VCaP (cell line): ENCODE results near the gene SH3PXD2A.

ENCODE experiments used
- H3K27ac ChIP-seq: fragments of 450-650 bp; 2 replicates; pipeline ENCODE4 v1.5.1; 2017
- TF ChIP-seq, protein P1 (sequence below): fragments of 450-650 bp; conservative IDR thresholded peaks from 2 replicates; pipeline ENCODE4 v1.5.1; 2017; ENCODE audit warnings: mild to moderate bottlenecking, moderate library complexity

SH3PXD2A gene

DNA sequence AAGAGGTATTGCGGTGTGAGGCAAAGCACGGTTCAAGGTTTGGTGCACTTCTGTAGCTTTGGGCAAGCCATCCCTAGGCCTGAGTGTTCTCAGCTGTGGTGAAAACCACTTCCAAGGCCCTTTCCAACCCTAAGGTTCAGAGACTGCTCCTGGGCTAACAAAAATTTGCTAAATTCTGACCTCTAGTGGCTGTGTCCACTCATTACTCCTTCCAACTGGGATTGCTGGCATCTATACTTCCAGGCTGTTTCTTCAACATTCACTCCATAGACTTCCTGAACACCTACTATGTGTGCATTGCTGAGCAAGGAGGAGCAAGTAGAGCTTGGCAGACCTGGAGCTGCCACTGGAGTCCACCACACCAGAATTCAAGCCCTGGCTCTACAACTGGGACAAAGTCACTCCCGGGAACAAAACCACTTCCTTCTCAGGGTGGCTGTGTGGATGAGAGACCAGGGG is 29.3 kb upstream of the SH3PXD2A start:
- TF ChIP-seq, protein P1, sequence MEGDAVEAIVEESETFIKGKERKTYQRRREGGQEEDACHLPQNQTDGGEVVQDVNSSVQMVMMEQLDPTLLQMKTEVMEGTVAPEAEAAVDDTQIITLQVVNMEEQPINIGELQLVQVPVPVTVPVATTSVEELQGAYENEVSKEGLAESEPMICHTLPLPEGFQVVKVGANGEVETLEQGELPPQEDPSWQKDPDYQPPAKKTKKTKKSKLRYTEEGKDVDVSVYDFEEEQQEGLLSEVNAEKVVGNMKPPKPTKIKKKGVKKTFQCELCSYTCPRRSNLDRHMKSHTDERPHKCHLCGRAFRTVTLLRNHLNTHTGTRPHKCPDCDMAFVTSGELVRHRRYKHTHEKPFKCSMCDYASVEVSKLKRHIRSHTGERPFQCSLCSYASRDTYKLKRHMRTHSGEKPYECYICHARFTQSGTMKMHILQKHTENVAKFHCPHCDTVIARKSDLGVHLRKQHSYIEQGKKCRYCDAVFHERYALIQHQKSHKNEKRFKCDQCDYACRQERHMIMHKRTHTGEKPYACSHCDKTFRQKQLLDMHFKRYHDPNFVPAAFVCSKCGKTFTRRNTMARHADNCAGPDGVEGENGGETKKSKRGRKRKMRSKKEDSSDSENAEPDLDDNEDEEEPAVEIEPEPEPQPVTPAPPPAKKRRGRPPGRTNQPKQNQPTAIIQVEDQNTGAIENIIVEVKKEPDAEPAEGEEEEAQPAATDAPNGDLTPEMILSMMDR: peak; percentile 81
- H3K27ac ChIP-seq: no peak overlapping the region

DNA sequence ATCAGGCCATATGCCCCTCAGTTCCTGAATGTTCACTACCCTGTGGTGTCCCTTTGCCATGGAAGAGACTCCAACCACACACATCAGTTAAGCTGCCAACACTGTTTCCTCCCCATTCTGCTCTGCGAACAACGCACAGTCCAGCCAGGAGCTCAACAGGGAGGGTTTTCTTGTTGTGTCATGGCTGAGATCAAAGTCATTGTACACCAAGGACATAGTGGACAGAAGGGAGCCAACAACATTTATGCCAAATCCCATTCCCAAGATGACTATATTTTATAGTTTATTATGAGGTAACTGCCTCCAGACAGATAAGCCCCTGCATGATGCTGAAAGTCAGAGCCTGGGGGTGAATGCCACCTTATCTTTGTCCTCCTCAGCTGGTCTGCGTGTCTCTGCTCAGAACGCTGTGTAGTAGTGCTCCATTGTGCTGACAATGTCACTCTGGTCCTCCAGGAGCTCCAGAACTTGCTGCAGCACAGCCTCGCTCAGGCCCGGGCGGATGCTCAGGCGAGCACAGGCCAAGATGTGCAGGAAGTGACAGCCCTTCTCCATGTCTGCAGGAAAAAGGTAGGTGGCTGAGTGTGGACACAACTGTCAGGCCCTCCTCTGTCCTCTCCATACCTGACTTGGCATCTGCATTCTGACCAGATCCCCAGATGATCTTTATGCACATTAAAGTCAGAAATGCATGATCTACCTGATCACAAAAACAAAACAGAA is 27.1 kb upstream of the SH3PXD2A start:
- H3K27ac ChIP-seq: no peak overlapping the region
- TF ChIP-seq, protein P1: no peak

DNA sequence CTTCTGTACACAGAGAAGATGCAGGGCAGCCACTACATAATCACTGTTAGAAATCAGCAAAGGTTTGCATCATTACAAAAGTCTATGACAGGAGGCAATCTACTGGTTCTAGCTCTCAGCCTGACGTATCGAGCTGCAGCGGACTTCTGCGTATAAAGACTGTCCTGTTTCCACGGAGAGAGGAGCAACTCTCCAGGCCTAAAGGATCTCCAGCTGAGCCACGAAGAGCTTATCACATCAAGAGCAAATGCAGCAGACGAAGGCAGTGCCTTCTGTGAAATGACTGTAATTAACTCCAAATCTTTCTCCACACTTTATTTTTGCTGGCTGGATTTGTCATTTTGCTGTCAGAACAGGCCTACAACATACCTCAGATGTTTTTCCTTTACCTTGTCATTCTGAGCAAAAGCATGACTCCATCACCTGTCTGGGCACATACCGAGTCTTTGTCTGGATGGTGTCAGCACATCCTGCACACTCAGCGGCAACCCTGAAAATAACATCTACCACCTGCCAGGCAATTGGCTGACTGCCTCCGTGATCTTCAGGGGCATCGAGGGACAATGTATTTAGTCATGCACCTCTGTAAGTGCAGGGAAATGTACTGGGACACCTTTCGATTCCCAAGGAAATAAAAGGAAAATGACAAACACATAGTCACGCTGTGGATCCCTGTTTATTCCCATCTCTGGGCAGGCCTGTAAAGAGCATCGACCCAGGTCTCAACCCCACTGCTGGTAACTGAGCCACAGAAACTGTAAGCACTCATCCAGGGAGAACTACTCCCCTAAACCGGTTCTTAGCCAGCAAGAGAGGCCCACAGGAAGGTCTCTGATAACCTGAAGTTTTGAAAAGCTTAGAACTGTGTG is 26.3 kb upstream of the SH3PXD2A start:
- H3K27ac ChIP-seq: no peak overlapping the region
- TF ChIP-seq, protein P1: no peak

DNA sequence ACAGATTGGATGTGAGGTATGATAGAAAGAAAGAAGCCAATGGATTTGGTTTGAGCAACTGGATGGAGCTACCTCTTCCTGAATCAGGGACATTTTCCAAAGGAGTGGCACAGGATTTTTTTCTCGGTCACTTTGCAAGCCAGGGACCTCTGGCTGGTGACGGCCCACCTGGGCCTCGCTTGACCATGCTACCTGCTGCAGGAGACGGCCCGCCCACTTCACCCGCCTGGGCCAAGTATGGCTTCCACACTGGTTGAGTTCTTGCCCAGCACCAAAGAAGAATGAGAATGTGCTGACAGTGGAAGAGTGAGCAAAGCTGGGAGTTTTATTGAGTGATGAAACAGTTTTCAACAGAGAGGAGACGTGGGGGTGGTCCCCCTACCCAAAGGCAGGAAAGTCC is 24.5 kb upstream of the SH3PXD2A start:
- H3K27ac ChIP-seq: no peak overlapping the region
- TF ChIP-seq, protein P1: no peak

DNA sequence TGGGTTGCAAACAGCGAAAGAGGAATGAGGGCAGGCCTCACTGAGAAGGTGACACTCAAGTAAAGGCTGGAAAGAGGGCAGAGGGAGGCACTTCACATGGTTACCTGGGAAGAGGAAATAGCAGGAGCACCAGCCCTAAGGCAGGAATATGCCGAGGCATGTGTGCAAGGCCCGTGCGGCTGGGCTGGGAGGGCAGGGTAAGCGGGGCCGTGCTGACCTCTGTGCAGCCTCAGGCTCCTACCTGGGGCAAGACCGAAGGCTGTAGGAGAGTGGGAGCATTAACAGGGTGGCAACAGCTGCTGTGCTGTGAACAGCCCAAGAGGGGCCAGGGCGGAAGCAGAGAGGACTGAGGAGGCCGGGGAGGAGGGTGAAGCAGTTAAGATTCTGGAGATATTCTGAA is 24.0 kb upstream of the SH3PXD2A start:
- H3K27ac ChIP-seq: no peak overlapping the region
- TF ChIP-seq, protein P1: no peak

DNA sequence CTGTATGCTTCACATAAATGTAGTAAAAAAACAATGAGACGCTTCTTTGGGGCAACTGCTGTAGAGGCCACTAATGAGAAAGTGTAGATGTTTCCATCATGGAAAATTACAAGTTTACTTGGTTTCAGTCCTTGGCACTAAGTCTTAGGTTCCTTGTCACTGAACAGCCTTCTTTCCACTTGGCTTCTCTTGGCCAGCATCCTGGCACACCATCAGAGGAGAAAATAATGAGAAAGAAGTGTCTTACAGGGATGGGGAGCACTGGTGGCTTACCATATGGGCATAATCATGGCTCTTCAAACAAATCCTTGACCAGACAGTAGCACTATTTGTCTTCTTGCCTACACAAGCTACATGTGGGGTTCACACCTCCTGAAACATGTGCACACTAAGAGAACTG is 22.5 kb upstream of the SH3PXD2A start:
- H3K27ac ChIP-seq: no peak overlapping the region
- TF ChIP-seq, protein P1: no peak

DNA sequence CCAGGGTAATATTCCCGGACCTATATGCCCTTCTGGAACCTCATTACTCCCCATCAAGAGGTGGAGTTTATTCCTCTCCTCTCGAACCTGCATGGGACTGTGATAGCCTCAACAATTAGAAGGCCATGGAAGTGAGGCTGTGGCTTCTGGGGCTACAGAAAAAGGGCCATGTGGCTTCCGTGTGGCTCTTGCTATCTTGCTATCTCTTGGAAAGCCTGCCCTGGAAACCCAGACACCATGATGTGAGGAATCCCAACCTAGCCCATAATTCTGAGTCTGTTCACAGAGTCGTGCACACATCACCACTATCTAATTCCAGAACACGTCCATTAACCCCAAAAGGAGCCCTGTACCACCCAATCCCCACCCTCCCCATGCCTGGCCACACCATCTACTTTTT is 20.8 kb upstream of the SH3PXD2A start:
- TF ChIP-seq, protein P1: no peak
- H3K27ac ChIP-seq: no peak overlapping the region
